HepG2 (cell line): ENCODE measurements around the gene ARL5B. TPM values are rescaled to one million over a fixed set of nuclear protein-coding genes. Genes with fewer than 3 reads are reported as not detected.

Source experiments
- DNMT1 ChIP-seq: sonication (generic); formaldehyde crosslinking; IDR thresholded peaks from 2 replicates; pipeline ENCODE4 v1.5.1; 2020; ENCODE audit warnings: mild to moderate bottlenecking, missing genetic modification reagents
- NBN ChIP-seq: fragments of 450-650 bp; conservative IDR thresholded peaks from 2 replicates; pipeline ENCODE4 v1.6.1; 2017
- SALL2 ChIP-seq: sonication (generic); formaldehyde crosslinking; IDR thresholded peaks from 2 replicates; pipeline ENCODE4 v1.8.1; 2023; ENCODE audit warnings: mild to moderate bottlenecking, missing genetic modification reagents, inconsistent platforms
- SAP130 ChIP-seq: IDR thresholded peaks from 2 replicates; pipeline ENCODE4 v1.6.1; 2016; ENCODE audit warnings: low read depth
- SUZ12 ChIP-seq: fragments of 150-350 bp; IDR thresholded peaks from 2 replicates; pipeline ENCODE4 v1.6.1; 2014; ENCODE audit warnings: low read depth, low read length
- ZKSCAN1 ChIP-seq: fragments of 150-350 bp; IDR thresholded peaks from 2 replicates; pipeline ENCODE4 v1.6.1; 2014; ENCODE audit warnings: low read length
- ZKSCAN8 ChIP-seq: IDR thresholded peaks from 2 replicates; pipeline ENCODE4 v1.6.1; 2016; ENCODE audit warnings: borderline replicate concordance, missing genetic modification reagents, missing compliant biosample characterization
- ZNF232 ChIP-seq: sonication (generic); formaldehyde crosslinking; IDR thresholded peaks from 2 replicates; pipeline ENCODE4 v1.4.0; 2020; ENCODE audit warnings: missing genetic modification reagents, borderline replicate concordance
- ZNF468 ChIP-seq: sonication (generic); formaldehyde crosslinking; IDR thresholded peaks from 2 replicates; pipeline ENCODE4 v1.8.0; 2022; ENCODE audit warnings: mild to moderate bottlenecking, moderate library complexity, missing genetic modification reagents
- ZNF563 ChIP-seq: sonication (generic); formaldehyde crosslinking; IDR thresholded peaks from 2 replicates; pipeline ENCODE4 v1.8.0; 2022; ENCODE audit warnings: mild to moderate bottlenecking, moderate library complexity, missing genetic modification reagents
- ZNF605 ChIP-seq: sonication (generic); formaldehyde crosslinking; IDR thresholded peaks from 2 replicates; pipeline ENCODE4 v1.8.0; 2022; ENCODE audit warnings: mild to moderate bottlenecking, missing genetic modification reagents
- ZNF703 ChIP-seq: sonication (generic); formaldehyde crosslinking; IDR thresholded peaks from 2 replicates; pipeline ENCODE4 v1.5.1; 2020; ENCODE audit warnings: missing genetic modification reagents, mild to moderate bottlenecking, moderate library complexity, borderline replicate concordance
- ZNF75D ChIP-seq: sonication (generic); formaldehyde crosslinking; IDR thresholded peaks from 2 replicates; pipeline ENCODE4 v1.8.1; 2023; ENCODE audit warnings: missing genetic modification reagents, mild to moderate bottlenecking, borderline replicate concordance
- polyA plus RNA-seq, 8 experiments: library from polyadenylated mRNA; depleted of rRNA in 3 of 8; stranded (reverse) in 7 of 8; unstranded in 1 of 8; fragments of >200 nt; fragmentation: Illumina TruSeq in 4 of 8; extraction: Trizol in 4 of 8; gene quantifications; 2 replicates each; pipeline versions ENCODE4 v1.2.1 to v1.2.3, GENCODE V29; 2011 to 2016; ENCODE audit warnings: low read depth in 4 of 8, missing spikeins in 1 of 8, mixed read lengths in 1 of 8; ENCODE audit not compliant: insufficient read depth in 1 of 8
- total RNA-seq, 5 experiments: library from RNA; depleted of rRNA; stranded (reverse); fragments of >200 nt; fragmentation: Illumina TruSeq; extraction: Trizol; gene quantifications; 2 replicates each; pipeline ENCODE4 v1.2.3, GENCODE V29; 2016; ENCODE audit warnings: low read depth in 1 of 5
- TF ChIP-seq, protein P1 (sequence below): sonication (generic); formaldehyde crosslinking; IDR thresholded peaks from 2 replicates; pipeline ENCODE4 v1.5.0; 2020; ENCODE audit warnings: mild to moderate bottlenecking, missing genetic modification reagents, borderline replicate concordance
- TF ChIP-seq, protein P2 (sequence below): sonication (generic); formaldehyde crosslinking; IDR thresholded peaks from 2 replicates; pipeline ENCODE4 v1.9.0; 2021; ENCODE audit warnings: missing genetic modification reagents, mild to moderate bottlenecking, borderline replicate concordance
- TF ChIP-seq, protein P3 (sequence below): IDR thresholded peaks from 2 replicates; pipeline ENCODE4 v1.6.1; 2016; ENCODE audit warnings: low read depth
- TF ChIP-seq, protein P4 (sequence below): IDR thresholded peaks from 2 replicates; pipeline ENCODE4 v1.6.1; 2012; ENCODE audit warnings: inconsistent platforms
- TF ChIP-seq, protein P5 (sequence below): sonication (generic); formaldehyde crosslinking; IDR thresholded peaks from 2 replicates; pipeline ENCODE4 v1.8.0; 2022; ENCODE audit warnings: missing genetic modification reagents, low read depth, mild to moderate bottlenecking, borderline replicate concordance
- TF ChIP-seq, protein P6 (sequence below): sonication (generic); formaldehyde crosslinking; IDR thresholded peaks from 2 replicates; pipeline ENCODE4 v1.8.1; 2023; ENCODE audit warnings: mild to moderate bottlenecking, missing genetic modification reagents, borderline replicate concordance
- TF ChIP-seq, protein P7 (sequence below): sonication (generic); formaldehyde crosslinking; IDR thresholded peaks from 2 replicates; pipeline ENCODE4 v1.4.0; 2020; ENCODE audit warnings: missing genetic modification reagents

ARL5B gene
- total and polyA plus RNA-seq, 2 of the 13 experiments (the other 11 are each of a cell fraction or from before 2014, with no cell fraction given): 26.6 to 32.7 TPM

DNA sequence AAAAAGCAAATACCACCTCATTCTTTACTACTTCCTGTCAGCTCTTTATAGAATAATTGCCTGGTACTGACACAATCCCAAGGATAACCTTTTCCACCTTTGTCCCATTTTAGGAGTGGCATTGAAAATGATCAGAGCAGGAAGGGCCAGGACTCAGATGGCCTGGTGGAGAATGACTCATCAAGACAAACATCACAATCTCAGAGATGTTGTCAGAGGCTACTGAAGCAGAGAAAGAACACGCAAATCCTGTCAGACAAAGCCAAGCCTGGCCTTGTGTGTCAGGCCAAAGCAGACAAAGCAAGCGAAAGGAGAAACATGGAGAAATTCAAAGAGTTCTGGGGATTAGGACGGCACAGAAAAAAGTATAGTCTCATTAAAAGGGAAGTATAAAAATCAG is 48.7 kb upstream of the ARL5B start (continued):
- TF ChIP-seq, protein P1, sequence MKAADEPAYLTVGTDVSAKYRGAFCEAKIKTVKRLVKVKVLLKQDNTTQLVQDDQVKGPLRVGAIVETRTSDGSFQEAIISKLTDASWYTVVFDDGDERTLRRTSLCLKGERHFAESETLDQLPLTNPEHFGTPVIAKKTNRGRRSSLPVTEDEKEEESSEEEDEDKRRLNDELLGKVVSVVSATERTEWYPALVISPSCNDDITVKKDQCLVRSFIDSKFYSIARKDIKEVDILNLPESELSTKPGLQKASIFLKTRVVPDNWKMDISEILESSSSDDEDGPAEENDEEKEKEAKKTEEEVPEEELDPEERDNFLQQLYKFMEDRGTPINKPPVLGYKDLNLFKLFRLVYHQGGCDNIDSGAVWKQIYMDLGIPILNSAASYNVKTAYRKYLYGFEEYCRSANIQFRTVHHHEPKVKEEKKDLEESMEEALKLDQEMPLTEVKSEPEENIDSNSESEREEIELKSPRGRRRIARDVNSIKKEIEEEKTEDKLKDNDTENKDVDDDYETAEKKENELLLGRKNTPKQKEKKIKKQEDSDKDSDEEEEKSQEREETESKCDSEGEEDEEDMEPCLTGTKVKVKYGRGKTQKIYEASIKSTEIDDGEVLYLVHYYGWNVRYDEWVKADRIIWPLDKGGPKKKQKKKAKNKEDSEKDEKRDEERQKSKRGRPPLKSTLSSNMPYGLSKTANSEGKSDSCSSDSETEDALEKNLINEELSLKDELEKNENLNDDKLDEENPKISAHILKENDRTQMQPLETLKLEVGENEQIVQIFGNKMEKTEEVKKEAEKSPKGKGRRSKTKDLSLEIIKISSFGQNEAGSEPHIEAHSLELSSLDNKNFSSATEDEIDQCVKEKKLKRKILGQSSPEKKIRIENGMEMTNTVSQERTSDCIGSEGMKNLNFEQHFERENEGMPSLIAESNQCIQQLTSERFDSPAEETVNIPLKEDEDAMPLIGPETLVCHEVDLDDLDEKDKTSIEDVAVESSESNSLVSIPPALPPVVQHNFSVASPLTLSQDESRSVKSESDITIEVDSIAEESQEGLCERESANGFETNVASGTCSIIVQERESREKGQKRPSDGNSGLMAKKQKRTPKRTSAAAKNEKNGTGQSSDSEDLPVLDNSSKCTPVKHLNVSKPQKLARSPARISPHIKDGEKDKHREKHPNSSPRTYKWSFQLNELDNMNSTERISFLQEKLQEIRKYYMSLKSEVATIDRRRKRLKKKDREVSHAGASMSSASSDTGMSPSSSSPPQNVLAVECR (CRISPR knock-in tag): no peak; the same call in 1 of the 2 replicates
- TF ChIP-seq SAP130 (CRISPR knock-in tag) (peak; percentile 91), ZNF605 (CRISPR knock-in tag) (0 out of 2 replicates have a peak, but pooled peaks have one; percentile 53), SUZ12 (no peak), ZNF703 (CRISPR knock-in tag) (no peak), DNMT1 (CRISPR knock-in tag) (no peak), ZKSCAN1 (no peak), NBN (no peak), SALL2 (CRISPR knock-in tag) (no peak), ZNF232 (CRISPR knock-in tag) (no peak), ZNF468 (CRISPR knock-in tag) (no peak), ZKSCAN8 (CRISPR knock-in tag) (peak; percentile 65; the same call in 1 of the 2 replicates), ZNF563 (CRISPR knock-in tag) (no peak), ZNF75D (CRISPR knock-in tag) (no peak)
- TF ChIP-seq, protein P2, sequence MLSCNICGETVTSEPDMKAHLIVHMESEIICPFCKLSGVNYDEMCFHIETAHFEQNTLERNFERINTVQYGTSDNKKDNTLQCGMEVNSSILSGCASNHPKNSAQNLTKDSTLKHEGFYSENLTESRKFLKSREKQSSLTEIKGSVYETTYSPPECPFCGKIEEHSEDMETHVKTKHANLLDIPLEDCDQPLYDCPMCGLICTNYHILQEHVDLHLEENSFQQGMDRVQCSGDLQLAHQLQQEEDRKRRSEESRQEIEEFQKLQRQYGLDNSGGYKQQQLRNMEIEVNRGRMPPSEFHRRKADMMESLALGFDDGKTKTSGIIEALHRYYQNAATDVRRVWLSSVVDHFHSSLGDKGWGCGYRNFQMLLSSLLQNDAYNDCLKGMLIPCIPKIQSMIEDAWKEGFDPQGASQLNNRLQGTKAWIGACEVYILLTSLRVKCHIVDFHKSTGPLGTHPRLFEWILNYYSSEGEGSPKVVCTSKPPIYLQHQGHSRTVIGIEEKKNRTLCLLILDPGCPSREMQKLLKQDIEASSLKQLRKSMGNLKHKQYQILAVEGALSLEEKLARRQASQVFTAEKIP (CRISPR knock-in tag): no peak
- TF ChIP-seq, protein P3, sequence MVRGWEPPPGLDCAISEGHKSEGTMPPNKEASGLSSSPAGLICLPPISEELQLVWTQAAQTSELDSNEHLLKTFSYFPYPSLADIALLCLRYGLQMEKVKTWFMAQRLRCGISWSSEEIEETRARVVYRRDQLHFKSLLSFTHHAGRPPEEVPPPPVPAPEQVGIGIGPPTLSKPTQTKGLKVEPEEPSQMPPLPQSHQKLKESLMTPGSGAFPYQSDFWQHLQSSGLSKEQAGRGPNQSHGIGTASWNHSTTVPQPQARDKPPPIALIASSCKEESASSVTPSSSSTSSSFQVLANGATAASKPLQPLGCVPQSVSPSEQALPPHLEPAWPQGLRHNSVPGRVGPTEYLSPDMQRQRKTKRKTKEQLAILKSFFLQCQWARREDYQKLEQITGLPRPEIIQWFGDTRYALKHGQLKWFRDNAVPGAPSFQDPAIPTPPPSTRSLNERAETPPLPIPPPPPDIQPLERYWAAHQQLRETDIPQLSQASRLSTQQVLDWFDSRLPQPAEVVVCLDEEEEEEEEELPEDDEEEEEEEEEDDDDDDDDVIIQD: peak; percentile 96
- TF ChIP-seq, protein P4, sequence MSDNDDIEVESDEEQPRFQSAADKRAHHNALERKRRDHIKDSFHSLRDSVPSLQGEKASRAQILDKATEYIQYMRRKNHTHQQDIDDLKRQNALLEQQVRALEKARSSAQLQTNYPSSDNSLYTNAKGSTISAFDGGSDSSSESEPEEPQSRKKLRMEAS: no peak
- TF ChIP-seq, protein P5, sequence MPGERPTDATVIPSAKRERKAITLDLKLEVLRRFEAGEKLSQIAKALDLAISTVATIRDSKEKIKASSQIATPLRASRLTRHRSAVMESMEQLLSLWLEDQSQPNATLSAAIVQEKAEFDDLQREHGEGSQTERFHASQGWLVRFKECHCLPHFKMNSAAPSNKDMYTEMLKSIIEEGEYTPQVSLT (CRISPR knock-in tag): no peak
- TF ChIP-seq, protein P6, sequence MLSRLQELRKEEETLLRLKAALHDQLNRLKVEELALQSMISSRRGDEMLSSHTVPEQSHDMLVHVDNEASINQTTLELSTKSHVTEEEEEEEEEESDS (CRISPR knock-in tag): no peak
- TF ChIP-seq, protein P7, sequence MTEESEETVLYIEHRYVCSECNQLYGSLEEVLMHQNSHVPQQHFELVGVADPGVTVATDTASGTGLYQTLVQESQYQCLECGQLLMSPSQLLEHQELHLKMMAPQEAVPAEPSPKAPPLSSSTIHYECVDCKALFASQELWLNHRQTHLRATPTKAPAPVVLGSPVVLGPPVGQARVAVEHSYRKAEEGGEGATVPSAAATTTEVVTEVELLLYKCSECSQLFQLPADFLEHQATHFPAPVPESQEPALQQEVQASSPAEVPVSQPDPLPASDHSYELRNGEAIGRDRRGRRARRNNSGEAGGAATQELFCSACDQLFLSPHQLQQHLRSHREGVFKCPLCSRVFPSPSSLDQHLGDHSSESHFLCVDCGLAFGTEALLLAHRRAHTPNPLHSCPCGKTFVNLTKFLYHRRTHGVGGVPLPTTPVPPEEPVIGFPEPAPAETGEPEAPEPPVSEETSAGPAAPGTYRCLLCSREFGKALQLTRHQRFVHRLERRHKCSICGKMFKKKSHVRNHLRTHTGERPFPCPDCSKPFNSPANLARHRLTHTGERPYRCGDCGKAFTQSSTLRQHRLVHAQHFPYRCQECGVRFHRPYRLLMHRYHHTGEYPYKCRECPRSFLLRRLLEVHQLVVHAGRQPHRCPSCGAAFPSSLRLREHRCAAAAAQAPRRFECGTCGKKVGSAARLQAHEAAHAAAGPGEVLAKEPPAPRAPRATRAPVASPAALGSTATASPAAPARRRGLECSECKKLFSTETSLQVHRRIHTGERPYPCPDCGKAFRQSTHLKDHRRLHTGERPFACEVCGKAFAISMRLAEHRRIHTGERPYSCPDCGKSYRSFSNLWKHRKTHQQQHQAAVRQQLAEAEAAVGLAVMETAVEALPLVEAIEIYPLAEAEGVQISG: peak; percentile 55
